PC-3 (cell line): ENCODE results near the gene LRP1B.

Experiments used
- CTCF ChIP-seq: fragments of 300-600 bp; sonication (generic); conservative IDR thresholded peaks from 2 replicates; pipeline ENCODE4 v1.5.1; 2017; ENCODE audit warnings: antibody characterized with exemption, low read depth, mild to moderate bottlenecking, low read length
- EZH2 ChIP-seq: fragments of 300-600 bp; sonication (generic); IDR thresholded peaks from one replicate; pipeline ENCODE4 v1.6.1; 2017; ENCODE audit warnings: antibody characterized with exemption, mild to moderate bottlenecking, low read length; ENCODE audit not compliant: unreplicated experiment
- EZH2phosphoT487 ChIP-seq: fragments of 300-600 bp; sonication (generic); IDR thresholded peaks from 2 replicates; pipeline ENCODE4 v1.6.1; 2018; ENCODE audit warnings: mild to moderate bottlenecking, antibody characterized with exemption, low read length, borderline replicate concordance

GRCh38 chr2:141653184-141653583, 477.6 kb downstream of the LRP1B start:
- TF ChIP-seq EZH2phosphoT487 (no peak), CTCF (no peak), EZH2 (no peak)
